HCT116 (cell line): Measurements from ENCODE around the gene ANXA3.

Experiments
- CTCF ChIP-seq, 3 experiments: fragments of 200-600 bp in 1 of 3; sonication (generic) in 1 of 3; IDR thresholded peaks in 2 of 3; conservative IDR thresholded peaks in 1 of 3; 2 replicates each; pipeline ENCODE4 v1.5.1; 2012 to 2017; ENCODE audit warnings: low read depth in 2 of 3, low read length in 2 of 3, antibody characterized with exemption in 1 of 3, borderline replicate concordance in 1 of 3, control low read depth in 1 of 3, mild to moderate bottlenecking in 1 of 3, mixed read lengths in 1 of 3, mixed run types in 1 of 3, moderate library complexity in 1 of 3; ENCODE audit not compliant: insufficient read depth in 1 of 3
- EZH2phosphoT487 ChIP-seq: fragments of 200-600 bp; IDR thresholded peaks from 2 replicates; pipeline ENCODE4 v1.6.1; 2018; ENCODE audit warnings: antibody characterized with exemption, borderline replicate concordance
- FOSL1 ChIP-seq: IDR thresholded peaks from 2 replicates; pipeline ENCODE4 v1.6.1; 2012; ENCODE audit warnings: low read depth
- POLR2A ChIP-seq: IDR thresholded peaks from 2 replicates; pipeline ENCODE4 v1.7.0; 2011; ENCODE audit warnings: borderline replicate concordance; ENCODE audit not compliant: insufficient read depth, insufficient read length; ENCODE audit errors: extremely low read depth
- POLR2AphosphoS5 ChIP-seq: IDR thresholded peaks from 2 replicates; pipeline ENCODE4 v1.6.1; 2011; ENCODE audit warnings: mild to moderate bottlenecking, low read depth, low read length, moderate library complexity

GRCh38 chr4:78616046-78616498 is 64.5 kb downstream of the ANXA3 start:
- TF ChIP-seq FOSL1 (no peak), CTCF (IDR thresholded peaks at IDR 0.05 in 2 of 3, conservative IDR thresholded peaks at IDR 0.05 in 1 of 3; ENCODE audit: borderline replicate concordance in 1 of 3, insufficient read depth in 1 of 3, low read depth in 2 of 3, low read length in 2 of 3) (no peak), POLR2AphosphoS5 (no peak), POLR2A (no peak), EZH2phosphoT487 (no peak)
